HG03457 (cell line): ENCODE results near the gene ELL.

Experiments used
- ATAC-seq: cut with Tn5 transposase; IDR thresholded peaks from one replicate; pipeline ENCODE4 v1.9.1; 2021; ENCODE audit warnings: moderate number of reproducible peaks; ENCODE audit not compliant: unreplicated experiment

Gene ELL

DNA sequence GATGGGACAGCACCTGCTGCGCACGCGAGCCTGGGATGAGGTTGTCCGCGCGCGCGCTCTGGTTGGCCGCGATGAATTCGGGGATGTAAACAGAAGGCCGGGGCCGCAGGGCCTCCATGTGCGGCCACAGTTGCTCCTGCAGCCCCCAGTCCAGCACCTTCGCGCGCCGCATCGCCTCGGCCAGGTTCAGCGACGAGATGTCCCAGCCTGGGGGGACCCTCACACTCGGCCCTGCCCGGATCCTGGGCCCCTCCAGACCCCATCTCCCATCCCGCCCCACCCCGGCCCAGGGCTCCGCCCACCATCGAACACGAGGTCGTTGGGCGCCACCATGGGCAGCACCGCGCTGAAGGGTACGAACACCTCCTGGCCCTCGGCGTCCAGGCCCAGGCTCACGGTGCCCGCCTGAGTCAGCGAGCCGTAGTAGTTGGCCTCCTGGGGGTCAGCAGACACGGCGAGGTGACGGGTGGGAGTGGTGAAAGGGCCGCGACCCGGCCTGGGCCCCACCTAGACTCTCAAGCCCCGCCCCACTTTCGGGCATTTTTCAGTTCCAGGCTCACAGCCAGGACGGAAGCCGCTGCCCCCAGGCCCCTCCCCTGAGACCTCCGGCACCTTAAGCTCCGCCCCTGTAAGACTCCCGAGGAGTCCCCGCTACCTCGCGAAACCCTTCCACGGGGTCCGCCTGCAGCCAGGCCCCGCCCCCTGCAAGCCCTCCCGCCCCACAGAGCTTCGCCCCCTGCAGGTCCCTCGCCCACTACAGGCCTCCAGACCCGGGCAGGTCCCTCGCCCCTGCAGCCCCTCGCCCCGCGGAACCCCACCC lies 85.0 kb downstream of the ELL start:
- ATAC-seq = peak; percentile 45

DNA sequence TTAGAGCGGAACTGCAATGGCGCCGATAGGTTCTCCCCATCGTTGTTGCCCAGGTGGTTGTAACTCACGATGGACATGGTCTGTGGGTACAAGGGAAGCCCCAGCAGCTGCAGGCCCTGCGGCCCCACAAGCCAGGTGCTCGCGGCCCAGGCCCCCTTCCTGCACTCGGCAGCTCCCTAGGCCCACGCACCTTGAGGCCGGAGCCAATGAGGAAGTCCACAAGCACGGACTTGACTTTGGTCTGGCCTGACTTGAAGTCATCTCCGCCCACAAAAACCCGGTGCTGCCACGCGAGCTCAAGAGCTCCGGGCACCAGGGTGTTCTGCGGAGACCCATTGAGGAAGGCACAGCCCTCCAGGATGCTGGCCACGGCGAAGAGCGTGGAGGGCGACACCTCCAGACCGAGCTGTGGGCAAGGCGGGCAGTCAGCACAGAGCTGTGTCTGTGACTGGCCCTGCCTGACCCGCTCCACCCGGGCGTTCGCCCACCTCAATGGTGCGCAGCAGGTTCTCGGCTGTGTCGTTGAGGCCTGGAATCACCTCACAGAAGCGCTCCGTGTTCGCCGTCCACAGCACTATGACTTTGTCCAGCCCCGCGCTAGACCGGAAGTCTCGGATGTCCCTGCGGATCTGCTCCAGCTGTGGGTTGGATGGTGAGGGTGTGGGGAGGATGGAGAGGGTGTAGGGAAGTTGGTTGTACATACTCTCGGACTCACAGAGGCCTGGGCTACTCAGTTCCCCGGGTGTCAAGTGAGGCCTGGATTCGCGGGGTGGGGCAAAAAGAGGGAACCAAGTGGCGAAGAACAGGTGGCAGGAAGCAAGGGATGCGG lies 85.8 kb downstream of the ELL start:
- ATAC-seq = no peak

DNA sequence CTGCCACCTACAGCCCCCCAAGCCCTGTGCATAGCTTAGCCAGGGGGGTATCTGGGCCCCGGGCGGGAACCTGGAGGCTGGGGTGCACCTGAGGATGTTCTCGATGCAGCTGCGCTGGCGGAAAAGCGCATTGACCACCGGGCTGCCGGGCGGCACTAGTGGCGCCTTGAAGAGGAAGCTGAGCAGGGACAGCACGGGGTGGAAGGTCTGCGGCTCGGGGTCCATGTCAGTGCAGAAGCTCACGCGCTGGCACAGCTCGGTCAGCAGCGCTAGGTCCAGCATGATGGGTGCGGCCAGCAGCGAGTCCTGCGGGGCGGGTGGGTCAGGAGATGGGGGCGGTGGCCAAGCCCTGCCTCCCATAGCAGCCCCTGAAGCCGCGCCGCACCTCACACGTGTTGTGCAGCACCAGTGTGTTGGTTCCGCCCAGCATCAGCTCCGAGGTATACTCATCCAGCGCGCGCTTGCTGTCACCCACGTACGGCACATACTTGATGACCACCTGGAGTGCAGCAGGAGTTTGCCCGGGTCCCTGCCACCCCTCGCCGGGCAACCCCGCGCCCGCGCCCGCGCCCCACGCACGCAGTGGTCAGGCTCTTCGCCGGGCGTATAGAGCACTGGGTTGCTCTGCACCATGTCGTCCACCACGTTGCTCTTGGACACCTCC lies 86.6 kb downstream of the ELL start:
- no peak for ATAC-seq

DNA sequence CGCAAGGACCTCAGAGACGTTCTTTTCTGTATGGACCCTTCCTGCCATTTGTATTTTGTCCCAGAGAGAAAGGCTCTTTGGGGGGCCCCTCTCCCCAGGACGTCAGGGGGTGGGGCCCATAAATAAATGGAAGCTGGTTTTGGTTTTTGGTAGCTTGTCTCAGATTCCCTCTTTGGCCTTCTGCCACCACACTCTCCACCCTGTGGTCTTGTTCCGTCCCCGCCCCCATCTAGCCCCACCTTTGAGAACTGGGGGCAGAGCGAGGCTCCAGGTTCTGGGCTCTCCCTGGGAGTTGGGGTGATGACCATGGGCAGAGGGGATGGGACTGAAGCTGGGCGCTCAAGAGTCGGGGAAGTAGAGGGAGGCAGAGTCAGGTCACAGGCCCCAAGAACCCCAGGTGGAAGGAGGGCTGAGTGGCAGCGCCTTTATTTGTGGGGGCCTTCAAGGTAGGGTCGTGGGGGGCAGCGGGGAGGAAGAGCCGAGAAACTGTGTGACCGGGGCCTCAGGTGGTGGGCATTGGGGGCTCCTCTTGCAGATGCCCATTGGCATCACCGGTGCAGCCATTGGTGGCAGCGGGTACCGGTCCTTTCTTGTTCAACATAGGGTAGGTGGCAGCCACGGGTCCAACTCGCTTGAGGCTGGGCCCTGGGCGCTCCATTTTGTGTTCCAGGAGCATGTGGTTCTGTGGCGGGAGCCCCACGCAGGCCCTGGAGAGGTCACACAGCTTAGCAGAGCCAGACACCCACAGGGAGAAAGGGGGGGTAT lies 87.3 kb downstream of the ELL start:
- no peak for ATAC-seq

DNA sequence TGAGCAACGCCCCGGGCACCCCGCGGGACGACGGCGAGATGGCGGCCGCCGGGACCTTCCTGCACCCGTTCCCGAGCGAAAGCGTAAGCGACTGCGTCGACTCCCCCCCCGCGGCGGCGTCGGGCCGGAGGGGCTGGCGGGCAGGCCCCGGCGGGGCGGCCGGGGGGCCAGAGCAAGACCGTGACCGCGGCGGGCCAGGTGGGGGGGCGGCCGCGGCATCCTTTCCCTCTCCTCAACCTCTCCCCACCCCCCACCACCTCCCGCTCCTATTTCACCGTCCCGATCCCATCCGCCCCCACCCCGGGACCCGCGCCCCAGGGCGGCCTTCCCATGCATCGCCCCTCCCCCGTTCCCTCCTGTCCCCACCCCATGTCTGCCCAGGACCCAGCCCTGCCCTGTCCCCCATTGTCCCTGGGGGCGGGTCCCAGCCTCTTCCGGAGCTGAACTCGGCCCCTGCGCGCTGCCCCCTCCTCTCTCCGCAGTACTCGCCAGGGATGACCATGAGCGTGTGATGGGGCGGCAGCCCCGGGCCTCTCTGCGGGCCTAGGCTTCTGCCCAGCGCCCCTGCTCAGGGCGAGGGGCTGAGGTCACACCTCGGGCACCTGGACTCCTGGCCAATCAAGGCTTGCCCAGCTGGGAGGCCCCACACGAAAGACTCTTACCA lies 88.0 kb downstream of the ELL start:
- ATAC-seq = no peak

DNA sequence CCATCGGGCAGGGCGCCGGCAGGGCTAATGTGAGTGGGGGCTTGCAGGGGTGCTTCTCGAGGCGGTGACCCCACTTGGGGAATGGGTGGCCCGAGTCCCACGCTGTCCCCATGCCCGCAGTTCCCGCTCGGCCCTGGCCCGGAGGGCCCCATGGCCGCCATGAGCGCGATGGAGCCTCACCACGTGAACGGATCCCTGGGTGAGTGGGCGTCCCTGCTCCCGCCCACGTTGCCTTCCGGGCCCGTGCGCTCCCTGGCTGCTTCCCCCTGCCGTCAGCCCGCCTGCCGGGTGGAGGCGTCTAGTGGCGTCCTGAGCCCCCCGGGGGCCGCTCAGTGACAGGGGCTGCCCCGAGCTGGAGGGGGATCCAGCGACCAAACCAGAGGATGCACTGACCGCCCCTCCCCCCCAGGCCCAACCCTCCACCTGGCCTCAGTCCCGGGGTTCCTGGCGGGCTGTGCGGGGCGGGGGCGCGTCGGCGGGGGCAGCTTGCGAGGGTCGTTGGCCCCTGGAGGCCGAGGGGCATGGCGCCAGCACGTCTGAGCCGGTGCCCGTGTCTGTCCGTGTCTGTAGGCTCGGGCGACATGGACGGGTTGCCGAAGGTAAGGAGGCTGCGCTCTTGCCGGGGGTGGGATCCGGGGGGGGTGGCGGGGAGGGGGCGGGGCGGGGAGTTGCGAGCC lies 88.7 kb downstream of the ELL start:
- ATAC-seq = no peak

DNA sequence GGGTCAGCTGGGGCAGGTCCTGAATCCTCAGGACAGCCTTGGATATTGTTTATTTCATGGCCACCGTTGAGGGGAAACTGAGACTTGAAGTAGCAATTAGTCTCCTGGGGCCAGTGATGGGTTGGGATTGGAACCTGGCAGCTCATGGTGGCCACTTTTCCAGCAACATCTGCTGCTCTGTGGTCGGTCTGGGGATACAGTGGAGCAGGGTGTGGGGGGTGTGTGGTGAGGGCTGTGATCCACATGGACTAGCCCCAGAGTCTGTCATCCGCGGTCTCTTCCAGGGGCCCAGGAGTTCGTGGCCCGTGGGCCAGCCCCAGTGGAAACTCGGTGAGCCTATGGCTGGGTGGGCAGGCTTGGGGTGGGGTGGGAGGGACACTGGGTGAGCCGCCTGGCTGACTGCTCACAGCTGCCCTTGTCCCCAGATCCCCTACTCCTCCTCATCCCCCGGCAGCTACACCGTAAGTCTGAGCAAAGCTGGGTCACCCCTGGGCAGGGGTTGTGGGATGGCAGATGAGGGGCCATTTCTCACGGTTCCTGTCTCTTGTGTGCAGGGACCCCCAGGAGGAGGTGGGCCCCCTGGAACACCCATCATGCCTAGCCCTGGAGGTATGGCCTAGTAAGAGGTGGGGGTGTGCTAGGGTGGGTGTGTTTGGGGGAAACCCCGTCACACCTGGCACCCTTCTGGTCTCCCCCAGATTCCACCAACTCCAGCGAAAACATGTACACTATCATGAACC lies 89.4 kb downstream of the ELL start:
- no peak for ATAC-seq

DNA sequence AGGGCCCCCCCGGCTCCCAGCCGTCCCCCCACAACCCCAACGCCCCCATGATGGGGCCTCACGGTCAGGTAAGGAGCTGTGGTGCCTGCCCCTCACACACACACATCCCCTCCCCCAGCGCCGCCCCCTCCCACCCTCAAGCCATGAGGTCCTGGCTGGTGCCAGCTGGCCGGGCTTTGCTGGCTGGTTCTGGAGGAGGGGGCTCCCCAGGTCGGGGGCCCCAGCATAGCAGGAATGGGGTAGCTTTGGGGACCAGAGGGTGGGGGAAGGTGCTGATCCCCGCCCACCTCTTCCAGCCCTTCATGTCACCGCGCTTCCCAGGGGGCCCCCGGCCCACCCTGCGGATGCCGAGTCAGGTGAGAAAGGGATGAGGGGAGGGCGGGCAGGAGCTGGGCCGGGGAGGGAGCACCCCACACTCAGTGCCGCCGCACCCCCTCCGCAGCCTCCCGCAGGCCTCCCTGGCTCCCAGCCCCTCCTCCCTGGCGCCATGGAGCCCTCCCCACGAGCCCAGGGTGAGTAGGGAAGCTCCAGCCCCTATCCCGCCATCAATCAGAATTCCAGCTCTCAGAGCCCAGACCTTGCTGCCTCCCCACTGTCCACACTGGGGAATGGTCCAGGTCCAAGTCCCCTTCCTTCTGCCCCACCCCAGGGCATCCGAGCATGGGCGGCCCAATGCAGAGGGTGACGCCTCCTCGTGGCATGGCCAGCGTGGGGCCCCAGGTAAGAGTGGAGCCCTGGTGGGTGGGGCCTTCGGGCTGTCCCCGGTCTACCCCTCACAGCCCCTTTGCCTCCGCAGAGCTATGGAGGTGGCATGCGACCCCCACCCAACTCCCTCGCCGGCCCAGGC lies 90.3 kb downstream of the ELL start:
- ATAC-seq = no peak

DNA sequence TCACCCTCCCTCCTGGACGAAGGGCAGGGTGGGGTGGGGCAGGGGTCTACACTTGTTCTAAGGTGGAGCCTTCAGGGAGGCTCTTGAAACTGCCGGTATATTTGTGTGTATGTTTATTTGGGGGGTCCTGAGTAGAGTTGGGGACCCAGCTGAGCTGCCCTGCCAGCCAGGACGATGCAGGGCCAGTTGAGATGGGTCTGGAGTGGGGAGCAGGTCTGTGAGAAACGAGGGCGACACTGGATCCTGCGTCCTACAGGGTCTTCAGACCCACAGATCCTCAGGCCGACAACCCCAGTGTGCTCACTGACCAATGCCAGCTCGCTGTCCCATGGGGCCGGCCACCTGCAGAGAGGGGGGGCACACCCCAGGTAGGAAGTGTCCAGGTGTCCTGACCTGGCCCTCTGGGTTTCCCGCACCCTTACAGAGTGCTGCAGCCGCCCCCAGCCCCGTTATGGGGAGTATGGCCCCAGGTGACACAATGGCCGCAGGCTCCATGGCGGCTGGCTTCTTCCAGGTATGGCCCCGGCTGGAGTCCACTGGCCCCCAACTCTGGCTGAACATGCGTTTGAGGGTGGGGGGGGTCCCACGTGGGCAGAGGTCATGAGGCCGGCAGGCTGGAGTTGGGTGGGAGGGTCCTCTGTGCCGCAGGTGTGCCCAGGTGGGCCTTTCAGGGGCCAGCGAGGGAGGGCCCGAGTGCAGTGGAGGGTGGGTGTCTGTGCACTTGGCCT lies 91.3 kb downstream of the ELL start:
- no peak for ATAC-seq

DNA sequence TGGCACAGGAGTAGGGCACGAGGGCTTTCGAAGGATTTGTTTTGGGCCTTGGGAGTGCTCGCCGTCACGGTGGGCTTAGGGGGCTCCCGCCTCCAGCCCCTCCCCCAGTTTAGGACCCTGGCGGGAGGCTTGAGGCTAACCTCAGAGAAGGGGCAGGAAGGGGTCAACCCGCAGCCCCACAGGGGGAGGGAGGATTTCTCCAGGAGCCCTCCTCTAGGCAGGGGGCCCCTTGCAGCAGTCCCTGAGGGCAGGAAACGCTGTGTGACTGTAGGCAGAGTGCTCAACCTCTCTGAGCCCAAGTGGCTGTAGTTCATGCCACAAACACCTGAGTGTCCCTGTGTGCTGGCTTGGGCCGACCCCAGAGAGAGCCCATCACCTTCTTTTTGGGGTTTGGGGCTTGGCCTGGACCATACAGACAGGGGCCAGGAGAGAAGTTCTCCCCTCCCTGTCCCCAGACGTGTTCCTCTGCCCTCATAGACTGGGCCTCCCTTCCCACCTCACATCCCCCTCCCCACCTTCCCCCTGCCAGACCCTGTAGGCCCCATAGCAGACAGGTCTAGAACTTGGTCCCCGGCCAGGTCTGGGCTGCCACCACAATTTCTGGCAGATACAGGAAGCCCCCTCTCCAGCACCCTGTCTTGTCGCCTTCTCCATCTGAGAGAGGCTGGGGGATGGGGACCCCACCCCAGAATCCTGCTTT lies 92.0 kb downstream of the ELL start:
- no peak for ATAC-seq

DNA sequence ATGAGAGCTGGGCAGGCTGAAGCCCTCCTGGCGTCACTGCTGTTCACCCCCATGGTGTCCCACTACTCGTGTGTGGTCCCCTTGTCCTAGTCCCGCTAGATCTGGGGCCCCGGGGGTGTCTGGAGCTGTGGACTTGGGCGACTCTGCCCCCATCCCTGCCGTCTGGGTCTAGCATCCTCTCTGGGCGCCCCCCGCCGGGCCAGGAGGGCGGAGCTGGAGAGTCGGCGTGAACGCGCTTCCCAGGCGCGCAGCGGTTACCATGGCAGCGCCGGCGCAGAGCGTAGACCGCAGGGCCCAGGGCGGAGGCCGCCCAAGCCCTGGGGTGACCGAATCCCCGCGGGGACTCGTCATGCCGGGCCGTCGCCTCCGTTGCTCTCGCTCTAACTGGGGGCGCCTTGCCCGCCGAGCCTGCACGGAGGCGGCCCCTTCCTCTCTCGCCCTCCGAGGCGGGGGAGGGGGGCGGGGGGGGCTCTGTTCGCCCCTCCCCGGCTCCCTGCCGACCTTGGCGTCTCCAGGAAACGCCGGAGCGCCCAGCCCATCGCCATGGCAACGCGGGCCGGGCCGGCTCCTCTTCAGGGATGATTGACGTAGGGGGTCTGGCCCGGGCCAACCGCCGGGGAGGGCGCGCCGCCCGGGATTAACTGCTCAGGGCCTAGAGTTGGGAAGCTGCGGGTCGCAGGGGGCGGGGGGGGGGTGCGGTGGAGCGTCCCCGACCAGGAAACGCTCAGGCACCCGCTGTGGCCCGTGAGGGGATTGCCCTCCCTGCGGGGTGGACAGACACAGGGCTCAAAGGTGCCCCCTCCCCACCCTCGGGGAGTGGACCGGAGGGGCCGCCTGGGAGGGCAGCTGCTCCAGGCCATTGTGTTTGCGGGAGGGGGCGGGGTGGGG lies 92.8 kb downstream of the ELL start:
- ATAC-seq = peak; percentile 44

DNA sequence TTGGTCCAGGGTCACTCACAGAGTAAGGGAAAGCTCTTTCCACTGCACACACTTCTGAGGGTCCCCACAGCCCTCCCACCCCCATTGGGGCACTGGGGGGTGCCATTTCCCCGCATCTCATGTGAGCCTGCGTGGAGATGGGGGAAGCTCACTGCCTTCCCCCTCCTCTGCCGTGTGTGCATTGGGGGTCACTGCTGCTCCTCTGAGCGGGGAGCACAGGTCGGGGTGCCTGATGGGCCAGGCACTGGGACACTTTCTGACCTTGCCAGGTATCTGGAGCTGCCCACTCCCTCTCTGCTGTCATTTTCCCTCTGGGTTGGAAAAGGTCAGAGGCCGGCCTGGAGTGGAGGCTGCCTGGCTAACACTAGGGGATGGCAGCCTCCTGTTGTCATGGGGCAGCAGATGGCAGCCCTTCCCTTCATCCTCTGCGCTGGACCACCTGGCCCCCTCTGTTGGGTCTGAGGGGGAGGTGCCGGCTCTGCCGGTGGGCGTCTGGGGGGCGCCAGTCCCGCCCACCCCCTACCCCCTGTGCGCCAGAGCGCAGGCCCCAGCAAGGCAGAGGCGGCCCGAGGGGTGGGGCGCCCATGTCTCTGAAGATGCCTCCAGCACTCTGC lies 93.6 kb downstream of the ELL start:
- ATAC-seq = no peak

DNA sequence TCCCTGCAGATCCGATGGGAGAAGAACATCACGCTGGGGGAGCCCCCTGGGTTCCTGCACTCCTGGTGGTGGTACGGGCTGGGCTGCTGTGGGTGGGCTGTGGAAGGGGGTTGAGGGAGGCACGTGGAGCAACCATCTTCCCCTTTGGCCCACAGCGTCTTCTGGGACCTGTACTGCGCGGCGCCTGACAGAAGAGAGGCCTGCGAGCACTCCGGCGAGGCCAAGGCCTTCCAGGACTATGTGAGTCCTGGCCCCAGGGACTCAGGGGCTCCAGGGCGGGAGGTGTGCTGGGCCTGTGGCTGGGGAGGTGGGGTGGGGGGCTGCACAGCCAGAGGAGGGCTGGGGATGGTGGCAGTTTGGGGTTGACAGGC lies 94.1 kb downstream of the ELL start:
- no peak for ATAC-seq

DNA sequence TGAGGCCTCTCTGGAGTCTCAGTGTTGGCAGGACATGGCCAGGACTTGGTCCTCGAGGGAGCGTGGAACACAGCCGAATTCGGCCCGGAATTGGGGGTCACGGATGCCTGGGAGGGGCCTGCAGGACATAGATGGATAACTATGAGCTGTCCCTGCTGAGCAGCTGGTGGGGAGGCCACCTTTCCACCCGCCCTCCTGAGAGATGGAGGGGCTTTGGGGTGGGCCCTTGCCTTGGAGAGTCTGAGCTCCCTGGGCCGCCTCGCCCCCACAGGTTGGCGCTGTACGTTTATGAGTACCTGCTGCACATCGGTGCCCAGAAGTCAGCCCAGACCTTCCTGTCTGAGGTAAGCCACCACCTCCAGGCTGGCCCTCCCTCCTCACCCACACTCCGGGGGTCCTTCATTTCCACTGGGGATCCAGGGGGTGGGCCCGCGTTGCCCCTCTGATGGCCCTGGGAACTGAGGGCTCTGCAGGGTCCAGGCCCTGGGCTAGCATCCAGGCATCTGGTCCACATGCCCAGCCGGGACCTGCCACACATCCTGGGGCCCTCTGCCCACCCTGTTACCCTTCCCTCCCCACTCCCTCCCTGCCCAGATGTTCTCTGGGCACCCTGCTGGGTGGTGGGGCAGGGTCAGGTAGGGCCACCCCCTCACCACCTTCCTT lies 94.7 kb downstream of the ELL start:
- ATAC-seq = no peak

DNA sequence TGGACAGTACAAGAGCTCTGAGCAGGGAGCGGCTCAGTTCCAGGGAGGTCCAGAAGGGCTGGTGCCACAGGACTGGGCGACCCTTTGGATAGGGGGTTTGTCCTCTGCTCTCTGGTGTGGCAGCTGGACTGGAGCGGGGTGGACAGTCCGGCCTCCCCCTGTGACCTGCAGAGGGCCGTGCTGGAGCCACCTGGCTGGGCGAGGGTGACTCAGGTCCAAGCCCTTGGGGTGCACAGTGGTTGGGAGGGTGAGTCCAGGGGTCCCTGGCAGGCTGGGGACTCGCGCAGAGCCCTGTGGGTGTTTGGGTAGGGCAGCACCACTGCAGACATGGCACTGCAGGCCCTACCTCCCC lies 95.5 kb downstream of the ELL start:
- no peak for ATAC-seq
